HepG2 (cell line): ENCODE data around the gene POU2AF3. TPM values are rescaled to one million over a fixed set of nuclear protein-coding genes. Genes with fewer than 3 reads are reported as not detected.
A peak's percentile ranks its signal among the peaks of the same experiment; 100 is the strongest.

Experiments
- ATAC-seq: fragments of 200-7000 bp; cut with Tn5 transposase; 3 replicates; pipeline ENCODE4 v1.9.1; 2020; ENCODE audit warnings: mild to moderate bottlenecking, moderate library complexity
- BruUV-seq: library from RNA; stranded (reverse); fragments of 400-500 nt; replicated peaks from 2 replicates; lab custom pipeline; 2021; lab: Mats Ljungman, UMichigan
- CTCF ChIA-PET: fragments of 300-600 bp; formaldehyde crosslinking; extraction: SDS; loops from one replicate; lab custom pipeline; 2021; ENCODE audit warnings: low total read pairs, inconsistent platforms, low intra/inter-chr PET ratio; lab: Yijun Ruan, JAX
- POLR2A ChIA-PET: fragments of 350-600 bp; sonication (Branson Sonifier 250); formaldehyde crosslinking; loops from one replicate; lab custom pipeline; 2020; ENCODE audit warnings: antibody characterized with exemption, inconsistent platforms; lab: Yijun Ruan, JAX
- DNase-seq: peaks from one replicate; pipeline ENCODE4 v3.0.0-alpha.2; 2015; ENCODE audit warnings: low spot score
- FAIRE-seq: peaks from 3 replicates; lab custom pipeline; 2011; peaks lifted over from hg19 to GRCh38; lab: Jason Lieb, UNC
- H2AFZ ChIP-seq: one replicate; pipeline ENCODE4 v1.6.1; 2011; ENCODE audit warnings: low read length, inconsistent platforms
- H3K27ac ChIP-seq: fragments of 300-600 bp; 3 replicates; pipeline ENCODE4 v1.8.0; 2011; ENCODE audit warnings: mixed run types, mild to moderate bottlenecking, mixed read lengths, low read length, inconsistent platforms; ENCODE audit not compliant: insufficient read depth; ENCODE audit errors: extremely low read length
- H3K27me3 ChIP-seq, 2 experiments: fragments of 200-600 bp in 1 of 2; 2 replicates in 1 of 2; 3 replicates in 1 of 2; pipeline versions ENCODE4 v1.6.0 to v1.8.0; 2011; ENCODE audit warnings: low read length in 2 of 2, mild to moderate bottlenecking in 2 of 2, moderate library complexity in 2 of 2, inconsistent platforms in 1 of 2; ENCODE audit not compliant: insufficient read depth in 2 of 2, control insufficient read depth in 1 of 2
- H3K36me3 ChIP-seq, 2 experiments: fragments of 200-600 bp in 1 of 2; replicated peaks in 1 of 2; 2 replicates in 1 of 2; 3 replicates in 1 of 2; pipeline versions ENCODE4 v1.5.1 to v1.8.0; 2011; ENCODE audit warnings: low read length in 2 of 2, inconsistent platforms in 1 of 2; ENCODE audit not compliant: insufficient read depth in 2 of 2, control insufficient read depth in 1 of 2
- H3K4me1 ChIP-seq: 2 replicates; pipeline ENCODE4 v1.5.1; 2012; ENCODE audit warnings: low read length, inconsistent platforms; ENCODE audit not compliant: insufficient read depth
- H3K4me2 ChIP-seq: 2 replicates; pipeline ENCODE4 v1.6.0; 2011; ENCODE audit warnings: low read depth, low read length, inconsistent platforms
- H3K4me3 ChIP-seq, 3 experiments: fragments of 200-600 bp in 1 of 3; sonication (generic), shearing (Covaris generic) in 1 of 3; replicated peaks in 1 of 3; 2 replicates each; pipeline ENCODE4 v1.5.1; 2011 to 2016; ENCODE audit warnings: low read length in 3 of 3, inconsistent platforms in 2 of 3, low read depth in 2 of 3, mild to moderate bottlenecking in 2 of 3, control low read depth in 1 of 3, mixed read lengths in 1 of 3; ENCODE audit not compliant: insufficient read depth in 1 of 3
- H3K79me2 ChIP-seq: one replicate; pipeline ENCODE4 v1.6.1; 2011; ENCODE audit warnings: low read length, inconsistent platforms; ENCODE audit not compliant: insufficient read depth
- H3K9ac ChIP-seq: 2 replicates; pipeline ENCODE4 v1.6.0; 2011; ENCODE audit warnings: mild to moderate bottlenecking, low read depth, low read length, inconsistent platforms; ENCODE audit not compliant: insufficient read depth
- H3K9me3 ChIP-seq: 2 replicates; pipeline ENCODE4 v1.5.1; 2012; ENCODE audit warnings: mild to moderate bottlenecking, low read length
- H4K20me1 ChIP-seq: 2 replicates; pipeline ENCODE4 v1.6.0; 2011; ENCODE audit warnings: inconsistent platforms, mild to moderate bottlenecking, low read length, moderate library complexity; ENCODE audit not compliant: insufficient read depth
- E2F5 ChIP-seq: sonication (generic); formaldehyde crosslinking; conservative IDR thresholded peaks from 2 replicates; pipeline ENCODE4 v1.4.0; 2020; ENCODE audit warnings: missing genetic modification reagents
- GFI1 ChIP-seq: sonication (generic); formaldehyde crosslinking; IDR thresholded peaks from 2 replicates; pipeline ENCODE4 v1.5.0; 2020; ENCODE audit warnings: missing genetic modification reagents, mild to moderate bottlenecking, borderline replicate concordance
- HDAC1 ChIP-seq: sonication (generic); formaldehyde crosslinking; IDR thresholded peaks from 2 replicates; pipeline ENCODE4 v1.5.1; 2020; ENCODE audit warnings: mild to moderate bottlenecking, missing genetic modification reagents
- HMG20A ChIP-seq: IDR thresholded peaks from 2 replicates; pipeline ENCODE4 v1.6.1; 2016; ENCODE audit warnings: borderline replicate concordance
- KAT2B ChIP-seq: fragments of 150-350 bp; IDR thresholded peaks from 2 replicates; pipeline ENCODE4 v1.6.1; 2014; ENCODE audit warnings: low read depth, low read length, borderline replicate concordance
- MTF1 ChIP-seq: sonication (generic); formaldehyde crosslinking; IDR thresholded peaks from 2 replicates; pipeline ENCODE4 v1.5.0; 2020; ENCODE audit warnings: missing genetic modification reagents
- RARA ChIP-seq: IDR thresholded peaks from 2 replicates; pipeline ENCODE4 v1.6.1; 2016; ENCODE audit warnings: missing genetic modification reagents, missing compliant biosample characterization
- TGIF2 ChIP-seq: IDR thresholded peaks from 2 replicates; pipeline ENCODE4 v1.6.1; 2016; ENCODE audit warnings: control low read depth, missing compliant biosample characterization
- ZHX2 ChIP-seq, 2 experiments: sonication (generic) in 1 of 2; formaldehyde crosslinking in 1 of 2; IDR thresholded peaks; 2 replicates each; pipeline versions ENCODE4 v1.6.1 to v1.9.0; 2014 to 2022; ENCODE audit warnings: antibody characterized with exemption in 1 of 2, borderline replicate concordance in 1 of 2, inconsistent platforms in 1 of 2, low read depth in 1 of 2, missing genetic modification reagents in 1 of 2
- ZKSCAN1 ChIP-seq: fragments of 150-350 bp; IDR thresholded peaks from 2 replicates; pipeline ENCODE4 v1.6.1; 2014; ENCODE audit warnings: low read length
- ZNF12 ChIP-seq: sonication (generic); formaldehyde crosslinking; IDR thresholded peaks from 2 replicates; pipeline ENCODE4 v1.5.0; 2020; ENCODE audit warnings: missing genetic modification reagents
- ZNF382 ChIP-seq: sonication (generic); formaldehyde crosslinking; IDR thresholded peaks from 2 replicates; pipeline ENCODE4 v1.5.0; 2020; ENCODE audit warnings: missing genetic modification reagents, mild to moderate bottlenecking, borderline replicate concordance
- ZNF468 ChIP-seq: sonication (generic); formaldehyde crosslinking; IDR thresholded peaks from 2 replicates; pipeline ENCODE4 v1.8.0; 2022; ENCODE audit warnings: mild to moderate bottlenecking, moderate library complexity, missing genetic modification reagents
- in situ Hi-C: cut with HindIII; loops from 2 replicates; pipeline ENCODE4 v1.10.0; 2017; ENCODE audit warnings: low pct_unique_long_range_greater_than_20kb; ENCODE audit not compliant: extremely low pct_ligation_motif_present
- intact Hi-C: fragments of 100-400 bp; cut with micrococcal nuclease; formaldehyde crosslinking; loops from one replicate; pipeline ENCODE4 v1.10.0; 2022; ENCODE audit not compliant: unreplicated experiment
- polyA plus RNA-seq, 8 experiments: library from polyadenylated mRNA; depleted of rRNA in 3 of 8; stranded (reverse) in 7 of 8; unstranded in 1 of 8; fragments of >200 nt; fragmentation: Illumina TruSeq in 4 of 8; extraction: Trizol in 4 of 8; gene quantifications; 2 replicates each; pipeline versions ENCODE4 v1.2.1 to v1.2.3, GENCODE V29; 2011 to 2016; ENCODE audit warnings: low read depth in 4 of 8, missing spikeins in 1 of 8, mixed read lengths in 1 of 8; ENCODE audit not compliant: insufficient read depth in 1 of 8
- total RNA-seq, 5 experiments: library from RNA; depleted of rRNA; stranded (reverse); fragments of >200 nt; fragmentation: Illumina TruSeq; extraction: Trizol; gene quantifications; 2 replicates each; pipeline ENCODE4 v1.2.3, GENCODE V29; 2016; ENCODE audit warnings: low read depth in 1 of 5

POU2AF3 gene
- total and polyA plus RNA-seq, 2 of the 13 experiments (the other 11 are each of a cell fraction or from before 2014, with no cell fraction given): 7.8 to 71.2 TPM

- TF ChIP-seq HDAC1 (CRISPR knock-in tag) (peak; percentile 4; the same call in 1 of the 2 replicates), ZNF468 (CRISPR knock-in tag) (no peak), E2F5 (CRISPR knock-in tag) (no peak), RARA (CRISPR knock-in tag) (0 out of 2 replicates have a peak, but pooled peaks have one; percentile 30), HMG20A (CRISPR knock-in tag) (0 out of 2 replicates have a peak, but pooled peaks have one; percentile 13)
Observed at GRCh38 chr11:111336582-111337256, 38.4 kb downstream of the POU2AF3 start (continued).

GRCh38 chr11:111339758-111340388 is 41.5 kb downstream of the POU2AF3 start:
- no peak for FAIRE-seq
- intact Hi-C loops (no loop called here), in situ Hi-C loops (no loop called here)
- H2AFZ ChIP-seq: no peak overlapping the region
- H3K4me1 ChIP-seq: peaks cover 47% of the 10 kb centered on the region
- H3K9ac ChIP-seq: no peak overlapping the region
- no peak overlapping the region for H3K4me3 ChIP-seq
- no peaks in the 10 kb centered on the region for H4K20me1 ChIP-seq
- no peaks in the 10 kb centered on the region for H3K27me3 ChIP-seq
- no peak for DNase-seq
- CTCF ChIA-PET: no interaction called here
- H3K4me2 ChIP-seq: no peak overlapping the region
- POLR2A ChIA-PET: no interaction called here
- ATAC-seq: no peak
- no peak overlapping the region for H3K27ac ChIP-seq
- no peaks in the 10 kb centered on the region for H3K36me3 ChIP-seq
- BruUV-seq: no TSS peak
- H3K79me2 ChIP-seq: no peaks in the 10 kb centered on the region
- peaks cover 12% of the 10 kb centered on the region for H3K9me3 ChIP-seq
- TF ChIP-seq ZNF382 (CRISPR knock-in tag): peak; percentile 91
- TF ChIP-seq MTF1 (CRISPR knock-in tag): no peak
- TF ChIP-seq KAT2B: no peak
- no peak for TF ChIP-seq ZNF12 (CRISPR knock-in tag)
- TF ChIP-seq ZHX2 (IDR thresholded peaks at IDR 0.05; ENCODE audit: low read depth): no peak
- TF ChIP-seq ZHX2 (CRISPR knock-in tag; IDR thresholded peaks at IDR 0.05; ENCODE audit: borderline replicate concordance): no peak
- TF ChIP-seq TGIF2 (CRISPR knock-in tag): no peak
- TF ChIP-seq GFI1 (CRISPR knock-in tag): no peak
- TF ChIP-seq ZKSCAN1: no peak
- TF ChIP-seq, all 625 proteins: peak for 1
